HTR-8/SVneo (cell line): ENCODE results near the gene CCDC88A.

Experiments used
- DNase-seq: peaks from one replicate; pipeline ENCODE4 v3.0.0; 2011; ENCODE audit warnings: low spot score, mixed read lengths; ENCODE audit not compliant: insufficient read length
- FAIRE-seq: peaks from 2 replicates; lab custom pipeline; 2011; peaks lifted over from hg19 to GRCh38; lab: Jason Lieb, UNC

CCDC88A gene

DNA sequence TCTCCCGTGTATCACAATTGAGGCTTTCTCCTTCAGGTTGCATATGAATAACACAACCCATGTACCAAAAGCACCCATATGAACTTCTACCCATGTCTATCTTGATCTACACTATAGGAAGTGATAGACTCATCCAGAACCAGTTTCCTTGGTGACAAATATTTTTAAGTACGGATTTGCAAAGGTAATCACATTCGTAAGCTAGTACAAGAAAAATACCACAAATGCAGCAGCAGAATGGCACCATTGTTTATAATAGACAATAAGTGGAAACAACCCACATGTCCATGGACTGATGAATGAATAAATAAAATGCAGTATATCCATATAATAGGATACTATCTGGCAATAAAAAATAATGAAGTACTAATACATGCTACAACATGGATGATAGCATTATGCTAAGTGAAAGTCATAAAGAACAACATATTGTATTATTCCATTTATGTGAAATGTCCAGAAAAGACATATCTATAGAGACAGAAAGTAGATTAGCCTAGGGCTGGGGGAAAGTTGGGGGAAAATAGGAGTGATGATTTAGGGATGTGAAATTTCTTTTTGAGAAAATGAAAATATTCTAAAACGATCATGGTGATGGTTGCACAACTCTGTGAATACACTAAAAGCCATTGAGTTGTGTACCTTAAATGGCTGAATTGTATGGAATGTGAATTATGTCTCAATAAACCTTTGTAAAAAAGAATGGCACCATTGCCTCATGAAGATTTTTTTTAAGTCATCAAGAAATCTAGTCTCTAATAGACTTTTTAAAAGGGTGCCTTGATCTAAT lies 3.4 kb upstream of the CCDC88A start:
- DNase-seq: no peak
- FAIRE-seq: no peak

DNA sequence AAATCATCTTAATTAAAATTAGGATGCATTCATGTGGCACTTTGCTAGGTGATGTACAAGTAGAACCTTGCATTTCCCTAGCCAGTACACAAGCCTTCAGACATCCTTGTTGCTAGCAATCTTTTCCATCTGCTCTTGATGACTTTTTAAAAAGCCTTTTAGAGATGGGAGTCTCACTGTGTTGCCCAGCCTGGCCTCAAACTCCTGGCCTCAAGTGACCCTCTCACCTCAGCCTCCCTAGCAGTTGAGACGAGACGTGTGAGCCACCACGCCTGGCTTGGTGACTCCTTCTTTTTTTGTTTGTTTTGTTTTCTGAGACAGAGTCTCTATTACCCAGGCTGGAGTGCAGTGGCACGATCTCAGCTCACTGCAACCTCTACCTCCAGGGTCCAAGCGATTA lies 1.7 kb upstream of the CCDC88A start:
- DNase-seq (no peak), FAIRE-seq (no peak)

DNA sequence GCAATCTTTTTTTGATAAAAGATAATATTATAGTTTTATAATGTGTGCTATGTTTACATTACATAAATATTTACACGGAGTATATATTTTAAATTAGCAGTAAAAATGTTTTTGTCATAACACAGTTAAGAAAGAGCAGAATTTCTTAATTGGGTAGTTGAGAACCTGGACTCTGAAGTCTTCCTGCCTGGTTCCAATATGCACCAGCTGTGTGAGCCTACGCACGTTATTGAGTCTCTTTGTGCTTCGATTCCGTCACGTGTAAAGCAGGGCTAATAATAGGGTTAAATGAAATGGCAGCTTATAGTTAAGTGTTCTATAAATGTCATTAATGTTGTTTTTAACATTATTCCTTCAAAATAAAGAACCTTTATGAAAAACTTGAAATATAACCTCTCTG lies 1.2 kb upstream of the CCDC88A start:
- FAIRE-seq: no peak

DNA sequence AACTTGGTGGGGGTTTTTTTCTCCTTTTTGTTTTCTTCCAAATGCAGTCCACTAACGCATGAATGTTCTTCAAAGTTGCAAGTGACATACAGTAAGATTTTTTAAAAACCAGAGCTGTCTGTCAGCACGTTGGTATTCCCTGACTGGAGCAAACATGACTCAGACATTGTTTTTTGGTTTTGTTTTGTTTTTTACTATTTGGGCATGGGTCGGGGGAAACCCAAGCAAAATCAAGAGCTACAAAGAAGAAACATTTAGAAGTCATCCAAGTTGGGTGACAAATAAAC lies 726 bp upstream of the CCDC88A start:
- DNase-seq: no peak
- FAIRE-seq: no peak

More for the DNA sequence above, 1.2 kb upstream of the CCDC88A start:
- no peak for DNase-seq

DNA sequence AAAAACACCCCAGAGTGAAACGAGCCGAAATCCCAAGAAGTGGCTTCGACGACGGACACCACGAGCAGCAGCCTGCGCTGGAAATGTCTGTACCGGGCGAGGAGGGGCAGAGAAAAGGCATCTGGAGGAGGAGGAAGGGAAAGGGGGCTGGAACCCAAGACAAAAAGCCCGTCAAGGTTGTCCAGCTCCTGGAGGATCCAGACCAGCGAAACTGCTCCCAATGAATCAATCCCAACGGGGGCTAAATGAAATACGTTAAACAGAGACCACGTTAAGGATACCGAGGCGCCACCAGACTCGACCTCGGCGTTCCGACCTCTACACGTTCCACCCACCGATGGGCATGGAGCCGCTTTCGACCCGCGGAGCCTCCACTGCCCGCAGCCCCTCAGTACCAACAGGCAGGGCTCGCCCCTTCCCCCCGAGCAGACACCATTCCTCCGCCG lies 400 bp downstream of the CCDC88A start:
- no peak for FAIRE-seq

DNA sequence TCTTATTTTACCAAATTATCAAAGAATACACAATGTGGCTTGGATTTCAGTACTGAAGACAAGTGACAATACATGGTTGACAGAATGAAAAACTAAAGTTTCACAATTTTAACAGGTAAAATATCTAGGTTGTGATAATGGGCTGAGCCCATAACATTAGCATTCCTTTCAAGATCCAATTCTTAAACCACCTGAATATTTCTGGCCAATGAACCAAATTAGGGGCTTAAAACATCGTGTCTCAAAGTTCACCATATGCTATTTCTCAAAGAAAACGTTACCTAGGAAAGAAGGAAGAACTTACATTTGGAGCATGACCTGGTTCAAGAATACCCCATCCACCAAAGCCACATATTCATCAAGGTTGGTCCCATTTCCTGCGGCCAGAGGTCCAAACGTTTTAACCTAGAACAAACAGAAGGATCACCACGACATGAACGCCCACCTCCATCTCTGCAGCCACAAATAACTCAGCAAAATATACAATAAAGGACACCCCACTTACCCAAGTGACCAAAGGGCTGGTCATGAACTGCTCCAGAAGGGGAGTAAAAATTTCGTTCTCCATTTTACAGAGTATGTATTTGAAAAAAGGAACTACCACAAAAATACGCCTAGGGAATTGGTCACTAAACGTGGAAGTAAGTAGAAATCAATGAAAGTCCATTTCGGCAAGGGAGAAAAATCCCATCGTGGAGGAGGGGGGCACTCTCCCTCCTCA lies 984 bp downstream of the CCDC88A start:
- DNase-seq (no peak), FAIRE-seq (no peak)

More for the DNA sequence above, 400 bp downstream of the CCDC88A start:
- no peak for DNase-seq

DNA sequence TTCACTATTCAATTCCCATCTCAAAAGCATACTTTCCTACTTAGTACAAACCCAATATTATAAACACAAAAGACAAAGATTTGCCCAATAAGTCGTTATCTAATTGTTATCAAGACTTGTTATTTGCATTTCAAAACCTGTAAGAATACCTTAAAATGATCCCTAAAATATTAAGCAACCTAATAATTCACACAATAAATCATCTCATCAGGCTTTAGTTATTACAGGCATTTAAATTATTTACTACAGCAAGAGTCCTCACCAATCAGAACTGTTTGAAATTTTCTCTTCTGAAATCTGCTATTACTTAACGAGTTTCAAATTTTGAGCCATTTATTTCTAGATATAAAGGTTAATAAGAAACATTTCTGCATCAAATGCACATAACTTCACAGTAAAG lies 1.6 kb downstream of the CCDC88A start:
- no peak for FAIRE-seq
- no peak for DNase-seq

DNA sequence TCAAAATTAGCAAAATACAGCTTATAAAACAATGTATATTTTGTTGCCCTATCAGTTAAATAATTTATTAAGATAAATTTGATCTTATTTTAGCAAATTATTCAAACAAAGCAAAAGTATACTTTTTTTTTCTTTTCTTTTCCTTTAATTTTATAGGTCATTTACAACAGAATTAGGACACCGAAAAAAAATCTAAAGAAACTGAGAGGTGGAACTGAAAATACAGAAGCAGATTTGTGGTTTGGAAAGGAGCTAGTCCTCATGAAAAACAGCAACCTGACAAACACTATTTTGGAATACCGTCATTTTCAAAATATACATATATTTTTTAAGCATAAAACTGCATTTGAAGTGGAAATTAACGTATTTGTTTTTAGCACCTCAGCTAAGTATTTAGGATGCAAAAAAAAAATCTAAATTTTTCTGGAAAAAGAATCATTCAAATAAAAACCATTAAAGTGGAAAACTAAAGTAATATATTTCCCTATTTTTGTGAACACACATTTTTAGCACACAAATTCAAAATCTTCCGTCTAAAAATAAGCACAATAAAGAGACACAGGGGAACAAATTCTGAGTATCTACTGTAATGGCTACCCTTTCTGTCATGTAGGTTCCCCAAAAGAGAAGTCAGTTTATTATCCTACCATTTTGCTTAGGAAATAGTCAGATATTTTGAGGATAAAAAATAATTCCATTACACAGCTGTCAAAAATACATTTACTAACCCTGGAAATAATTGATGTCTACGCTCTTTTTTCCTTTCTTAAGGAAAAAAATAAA lies 2.7 kb downstream of the CCDC88A start:
- DNase-seq: no peak
- no peak for FAIRE-seq

DNA sequence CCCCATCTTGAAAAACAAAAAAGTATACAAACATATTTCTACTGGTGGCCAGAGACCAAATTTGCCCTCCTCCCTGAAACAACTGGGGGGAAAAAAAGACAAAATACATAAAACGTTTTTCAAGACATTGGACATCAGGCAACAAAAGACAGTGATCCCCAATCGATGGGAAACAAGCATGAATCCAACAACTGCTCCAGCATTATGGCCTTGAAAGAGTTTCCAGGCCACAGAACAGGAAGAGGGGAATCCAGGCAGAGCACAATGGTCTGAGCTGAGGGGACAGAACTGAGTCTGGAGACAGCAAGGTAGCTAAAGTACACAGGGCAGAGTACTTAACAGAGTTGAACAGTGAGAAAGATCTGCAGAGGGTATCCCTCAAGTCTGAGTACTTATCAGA lies 4.4 kb downstream of the CCDC88A start:
- FAIRE-seq (no peak), DNase-seq (no peak)

DNA sequence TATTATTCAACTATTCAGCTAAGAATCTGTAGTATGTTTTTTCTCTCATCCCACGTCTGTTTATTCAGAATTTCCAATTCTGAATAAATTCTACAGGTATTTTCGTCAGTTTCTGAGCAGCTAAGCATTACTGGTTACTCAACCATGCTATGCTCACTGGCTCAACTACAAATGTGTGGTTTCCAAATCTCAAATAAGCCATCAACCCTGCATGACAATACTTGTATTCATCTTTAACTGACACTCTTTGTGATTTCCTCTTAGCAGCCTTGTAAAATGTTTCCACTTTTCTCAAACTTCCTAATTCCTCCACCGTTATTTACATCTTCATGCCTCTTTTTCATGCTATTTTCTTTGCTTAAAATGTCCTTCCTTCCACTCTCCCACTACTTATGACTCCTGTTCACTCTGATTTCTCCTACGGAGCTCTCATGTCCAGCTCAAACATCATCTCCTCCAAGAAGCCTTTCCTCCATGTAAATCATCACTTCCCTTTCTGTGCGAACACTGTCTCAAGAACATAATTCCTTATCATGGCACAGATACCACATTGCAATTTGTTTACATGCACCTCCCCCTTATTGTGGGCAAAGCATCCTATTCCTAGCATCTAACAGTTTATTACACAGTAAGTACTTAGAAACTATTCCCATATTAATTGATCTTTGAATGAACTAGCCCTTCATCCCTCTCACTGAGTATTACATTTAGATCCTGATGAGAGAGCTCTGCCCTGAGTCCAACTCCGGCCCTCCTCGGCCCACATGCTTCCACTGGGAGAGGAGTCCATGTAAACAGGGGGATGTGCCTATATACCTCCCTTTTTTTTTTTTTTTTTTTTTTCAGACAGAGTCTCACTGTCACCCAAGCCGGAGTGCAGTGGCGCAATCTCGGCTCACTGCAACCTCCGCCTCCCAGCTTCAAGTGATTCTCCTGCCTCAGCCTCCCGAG lies 10.5 kb downstream of the CCDC88A start:
- FAIRE-seq: no peak
- DNase-seq: no peak

DNA sequence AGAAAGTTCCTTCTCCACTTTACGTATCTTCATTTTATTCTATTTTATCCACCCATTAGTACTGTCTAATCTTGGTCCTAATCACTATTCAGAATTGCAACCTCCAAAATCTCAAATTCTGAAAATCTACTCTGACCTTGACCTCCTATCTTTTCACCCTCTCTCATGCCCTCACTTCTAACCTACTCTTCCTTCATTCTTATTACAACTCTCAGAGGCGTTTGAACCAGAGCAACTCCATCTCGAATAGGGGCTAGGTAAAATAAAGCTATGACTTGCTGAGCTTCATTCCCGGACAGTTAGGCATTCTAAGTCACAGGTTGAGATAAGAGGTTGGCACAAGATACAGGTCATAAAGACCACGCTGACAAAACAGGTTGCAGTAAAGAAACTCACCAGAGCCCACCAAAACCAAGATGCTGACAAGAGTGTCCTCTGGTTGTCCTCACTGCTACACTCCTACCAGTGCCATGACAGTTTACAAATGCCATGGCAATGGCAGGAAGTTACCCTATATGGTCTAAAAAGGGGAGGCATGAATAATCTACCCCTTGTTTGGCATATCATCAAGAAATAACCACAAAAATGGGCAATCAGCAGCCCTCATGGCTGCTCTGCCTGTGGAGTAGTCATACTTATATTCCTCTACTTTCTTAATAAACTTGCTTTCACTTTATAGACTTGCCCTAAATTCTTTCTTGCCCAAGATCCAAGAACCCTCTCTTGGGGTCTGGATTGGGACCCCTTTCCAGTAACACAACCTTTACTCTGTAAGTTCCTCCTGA lies 11.4 kb downstream of the CCDC88A start:
- no peak for FAIRE-seq

DNA sequence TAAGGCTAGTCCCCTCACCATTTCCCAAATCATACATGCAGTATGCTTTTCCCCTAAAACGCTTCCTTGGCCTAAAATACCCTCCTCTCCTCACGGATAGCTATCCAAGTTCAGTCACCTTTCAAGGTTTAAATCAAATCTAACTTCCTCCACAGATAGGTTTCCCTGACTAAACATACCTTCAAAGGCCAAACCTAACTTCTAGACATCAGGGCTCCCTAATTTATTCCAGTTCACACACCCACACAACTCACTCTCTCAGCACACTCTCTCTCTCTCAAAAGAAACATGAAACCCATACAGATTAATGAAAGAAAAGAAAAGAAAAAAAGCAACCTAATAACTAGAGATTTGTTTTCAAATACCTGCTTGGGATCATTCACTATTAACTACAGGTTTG lies 14.5 kb downstream of the CCDC88A start:
- no peak for FAIRE-seq

More for the DNA sequence above, 11.4 kb downstream of the CCDC88A start:
- no peak for DNase-seq

DNA sequence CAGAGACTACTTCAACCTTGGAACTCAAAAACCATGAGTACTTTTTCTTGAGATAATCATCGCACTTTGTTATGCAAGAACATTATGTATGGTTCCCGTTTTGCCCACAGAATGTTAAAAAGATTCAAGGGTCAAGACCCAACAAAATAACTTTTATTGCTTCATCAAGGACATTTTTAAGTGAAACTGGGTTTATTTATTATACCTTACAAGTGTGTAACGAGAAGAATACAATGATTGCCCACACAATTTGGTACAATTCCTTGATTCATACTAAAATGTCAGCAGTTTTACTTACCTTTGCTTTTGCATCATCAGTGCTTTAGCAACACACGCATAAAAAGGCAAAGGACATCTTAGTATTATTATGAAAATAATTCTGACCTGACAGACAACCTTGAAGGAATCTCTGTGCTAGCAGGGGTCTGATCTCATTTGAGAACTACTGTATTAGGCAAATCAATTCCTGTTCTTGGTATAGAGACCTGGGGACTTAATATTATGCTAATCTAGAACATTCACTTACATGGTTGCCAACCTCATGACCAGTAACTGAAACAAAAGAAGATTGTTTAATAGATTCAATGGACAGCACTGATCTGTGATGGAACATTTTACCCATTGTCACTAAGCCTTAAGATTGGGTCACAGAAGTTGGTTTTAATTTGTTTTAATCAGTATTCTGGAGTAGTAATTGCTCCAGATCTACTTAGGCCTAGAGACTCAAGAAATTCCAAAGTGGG lies 16.2 kb downstream of the CCDC88A start:
- DNase-seq (no peak), FAIRE-seq (no peak)

More for the DNA sequence above, 14.5 kb downstream of the CCDC88A start:
- DNase-seq: no peak

DNA sequence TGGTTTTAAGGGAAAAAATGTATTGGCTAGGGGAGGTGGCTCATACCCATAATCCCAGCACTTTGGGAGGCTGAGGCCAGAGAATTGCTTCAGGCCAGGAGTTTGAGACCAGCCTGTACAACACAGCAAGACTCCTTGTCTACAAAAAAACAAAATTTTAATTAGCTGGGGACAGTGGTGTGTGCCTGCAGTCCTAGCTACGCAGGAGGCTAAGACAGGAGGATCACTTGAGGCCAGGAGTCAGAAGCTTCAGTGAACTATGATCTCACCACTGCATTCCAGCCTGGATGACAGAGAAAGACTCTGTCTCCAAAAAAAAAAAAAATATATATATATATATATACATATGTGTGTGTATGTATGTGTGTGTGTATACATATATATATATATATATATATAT lies 18.5 kb downstream of the CCDC88A start:
- FAIRE-seq (no peak), DNase-seq (no peak)

DNA sequence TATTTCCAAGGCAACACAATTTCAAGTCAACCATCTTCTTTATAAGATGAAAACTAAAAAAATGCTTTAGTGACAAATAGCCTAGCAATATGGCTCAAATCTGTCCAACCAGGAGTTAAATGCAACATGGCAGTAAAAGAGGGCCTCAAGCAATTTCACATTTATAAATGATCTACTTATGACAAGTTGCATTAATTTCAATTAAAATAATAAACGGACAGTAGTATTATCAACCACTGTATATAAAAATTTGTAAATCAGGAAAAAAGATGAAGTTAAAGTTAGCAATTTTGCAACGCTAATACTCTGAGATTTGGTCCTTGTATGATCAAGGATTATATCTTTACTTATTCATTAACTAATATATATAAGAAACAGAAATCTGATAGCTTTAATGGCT lies 19.3 kb downstream of the CCDC88A start:
- DNase-seq: no peak
- FAIRE-seq: no peak

DNA sequence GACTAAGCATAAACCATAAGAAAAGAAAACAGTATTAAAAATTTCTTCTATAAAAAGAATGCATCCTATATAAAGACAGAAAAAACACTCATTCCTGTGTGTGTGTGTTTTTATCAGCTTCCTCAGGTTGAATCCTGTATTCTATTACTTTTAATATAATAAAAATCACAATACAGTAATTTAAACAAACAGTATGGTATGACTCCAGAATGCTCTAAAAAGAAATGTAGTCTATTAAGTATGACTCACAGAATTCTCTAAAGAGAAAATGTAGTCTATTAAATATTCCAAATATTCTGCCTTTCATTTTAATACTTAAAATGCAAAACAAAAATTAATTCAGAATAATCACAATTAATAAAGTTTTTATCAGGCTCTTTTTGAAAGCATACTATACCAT lies 19.8 kb downstream of the CCDC88A start:
- DNase-seq (no peak), FAIRE-seq (no peak)

DNA sequence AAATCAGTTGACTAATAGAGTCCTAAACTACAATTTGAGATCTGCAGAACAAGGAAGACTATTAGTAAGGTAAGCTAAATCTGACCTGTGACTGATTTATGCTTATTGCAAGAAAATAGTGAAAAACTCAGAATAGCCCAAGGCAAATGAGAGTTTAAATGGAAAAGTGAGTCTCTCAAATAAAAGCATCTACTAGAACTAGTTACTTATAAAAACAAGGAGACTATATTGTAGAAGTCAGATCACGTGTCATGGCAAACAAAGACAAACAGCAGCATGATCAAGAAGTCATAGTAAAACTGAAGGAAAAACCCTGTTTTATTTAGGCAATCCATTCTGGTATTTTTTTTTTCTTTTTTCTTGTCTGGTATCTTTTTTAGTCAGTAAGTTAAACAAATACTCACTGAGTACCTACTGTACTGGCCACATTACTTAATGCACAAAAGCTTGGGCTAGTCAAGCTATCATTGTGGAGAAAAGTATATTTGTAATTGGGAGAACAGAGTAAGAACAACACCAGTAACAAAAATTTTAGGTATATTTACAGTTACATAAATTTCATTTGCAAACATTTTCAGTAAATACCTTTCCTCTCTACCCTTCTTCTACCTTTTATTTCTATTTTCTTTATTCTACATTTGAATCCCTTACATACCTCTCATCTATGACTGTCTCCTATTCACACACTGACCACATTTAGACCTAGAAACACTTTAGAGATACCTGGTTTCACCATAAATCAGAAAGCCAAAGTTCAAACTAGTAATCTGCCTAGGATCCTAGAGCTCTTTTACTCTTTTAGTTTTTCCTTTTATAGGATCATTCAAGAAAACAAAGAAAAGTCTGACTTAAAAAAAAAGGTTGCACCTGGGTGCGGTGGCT lies 23.7 kb downstream of the CCDC88A start:
- FAIRE-seq (no peak), DNase-seq (no peak)
